ENCODE measurements around the gene BMPR1A. TPM values are rescaled to one million over a fixed set of nuclear protein-coding genes. Genes with fewer than 3 reads are reported as not detected.
"Not testable (repeated sequence)": the region's sequence is repeated elsewhere in the genome, so short reads cannot be mapped to it uniquely, and the experiment has no call there.

Gene BMPR1A
- total RNA-seq, 6 experiments from 2014 or later, result 41.9 to 50.5 (median 46.6) TPM

DNA sequence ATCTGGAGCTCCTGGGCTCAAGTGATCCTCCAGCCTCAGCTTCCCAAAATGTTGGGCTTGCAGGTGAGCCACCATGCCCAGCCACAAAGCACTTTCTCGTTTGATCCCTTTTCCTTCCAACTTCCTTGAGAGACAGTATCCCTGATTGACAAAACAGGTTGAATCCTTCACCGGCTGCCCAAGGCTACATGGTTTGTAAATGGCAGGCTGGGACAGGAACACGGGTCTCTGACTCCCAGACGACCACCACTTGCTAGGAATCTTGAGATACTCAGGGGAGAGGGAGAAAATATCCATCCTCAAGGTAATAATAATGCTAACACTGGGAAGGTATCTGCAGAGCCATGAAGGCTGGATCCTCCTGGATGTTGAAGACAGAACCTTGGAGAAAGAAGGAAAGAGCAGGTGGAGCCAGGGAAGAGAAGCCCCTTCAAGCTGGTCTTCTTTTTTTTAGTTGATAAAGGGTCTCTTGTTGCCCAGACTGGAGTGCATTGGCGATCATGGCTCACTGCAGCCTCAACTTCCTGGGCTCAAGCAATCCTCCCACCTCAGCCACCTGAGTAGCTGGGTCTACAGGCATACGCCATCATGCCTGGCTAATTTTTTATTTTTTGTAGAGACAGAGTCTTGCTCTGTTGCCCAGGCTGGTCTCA is 181.2 kb downstream of the BMPR1A start:
- DNase-seq, result no peak
- TF ChIP-seq, protein P1, sequence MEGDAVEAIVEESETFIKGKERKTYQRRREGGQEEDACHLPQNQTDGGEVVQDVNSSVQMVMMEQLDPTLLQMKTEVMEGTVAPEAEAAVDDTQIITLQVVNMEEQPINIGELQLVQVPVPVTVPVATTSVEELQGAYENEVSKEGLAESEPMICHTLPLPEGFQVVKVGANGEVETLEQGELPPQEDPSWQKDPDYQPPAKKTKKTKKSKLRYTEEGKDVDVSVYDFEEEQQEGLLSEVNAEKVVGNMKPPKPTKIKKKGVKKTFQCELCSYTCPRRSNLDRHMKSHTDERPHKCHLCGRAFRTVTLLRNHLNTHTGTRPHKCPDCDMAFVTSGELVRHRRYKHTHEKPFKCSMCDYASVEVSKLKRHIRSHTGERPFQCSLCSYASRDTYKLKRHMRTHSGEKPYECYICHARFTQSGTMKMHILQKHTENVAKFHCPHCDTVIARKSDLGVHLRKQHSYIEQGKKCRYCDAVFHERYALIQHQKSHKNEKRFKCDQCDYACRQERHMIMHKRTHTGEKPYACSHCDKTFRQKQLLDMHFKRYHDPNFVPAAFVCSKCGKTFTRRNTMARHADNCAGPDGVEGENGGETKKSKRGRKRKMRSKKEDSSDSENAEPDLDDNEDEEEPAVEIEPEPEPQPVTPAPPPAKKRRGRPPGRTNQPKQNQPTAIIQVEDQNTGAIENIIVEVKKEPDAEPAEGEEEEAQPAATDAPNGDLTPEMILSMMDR (IDR thresholded peaks at IDR 0.05), result no peak
- Mint-ChIP-seq H3K27ac (no peak overlapping the region), H3K4me1 (ENCODE audit: low read depth) (peaks cover 23% of the 10 kb centered on the region), H3K9me3 (no peaks in the 10 kb centered on the region), H3K36me3 (ENCODE audit: low read depth) (no peaks in the 10 kb centered on the region), H3K27me3 (ENCODE audit: insufficient read depth) (peaks cover 4% of the 10 kb centered on the region; the same call in 1 of the 2 replicates), H3K4me3 (peak overlapping the region; percentile 27; the same call in 1 of the 2 replicates)

DNA sequence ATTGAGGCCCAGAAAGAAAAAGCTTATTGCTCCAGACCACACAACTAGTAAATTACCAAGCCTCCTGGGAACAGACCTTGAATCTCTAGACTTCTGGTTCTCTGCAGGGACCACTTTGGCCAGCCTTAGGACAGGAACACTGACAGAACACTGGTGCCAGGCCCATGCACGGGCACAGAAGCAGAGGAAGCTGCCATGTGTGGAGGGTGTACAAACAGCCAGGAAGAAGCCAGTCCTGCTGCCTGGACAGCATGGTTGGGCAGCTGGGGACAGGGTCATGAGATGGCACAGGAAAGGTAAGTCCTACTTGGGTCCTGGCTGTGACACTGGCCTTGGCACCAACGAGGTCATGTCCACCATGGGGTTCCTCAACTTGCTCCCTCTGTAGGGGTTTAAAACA is 181.8 kb downstream of the BMPR1A start:
- TF ChIP-seq, protein P1 (IDR thresholded peaks at IDR 0.05), result no peak
- Mint-ChIP-seq H3K9me3 (no peaks in the 10 kb centered on the region), H3K4me3 (no peak overlapping the region), H3K4me1 (ENCODE audit: low read depth) (peaks cover 23% of the 10 kb centered on the region), H3K27me3 (ENCODE audit: insufficient read depth) (peaks cover 4% of the 10 kb centered on the region; the same call in 1 of the 2 replicates), H3K27ac (no peak overlapping the region), H3K36me3 (ENCODE audit: low read depth) (0 out of 2 replicates have a peak, but pooled peaks cover 2% of the 10 kb centered on the region)
- no peak for DNase-seq

DNA sequence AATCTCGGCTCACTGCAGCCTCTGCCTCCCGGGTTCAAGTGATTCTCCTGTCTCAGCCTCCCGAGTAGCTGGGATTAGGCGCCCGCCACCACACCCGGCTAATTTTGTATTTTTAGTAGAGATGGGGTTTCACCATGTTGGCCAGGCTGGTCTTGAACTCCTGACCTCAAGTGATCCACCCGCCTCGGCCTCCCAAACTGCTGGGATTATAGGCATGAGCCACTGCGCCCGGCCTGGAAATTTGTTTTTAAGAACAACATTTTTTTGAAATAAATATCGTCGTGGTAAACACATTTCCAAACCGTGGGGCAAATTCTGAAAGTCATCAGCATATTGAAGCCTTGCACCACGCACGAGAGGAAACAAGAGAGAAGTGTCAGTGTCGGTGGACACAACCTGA is 183.7 kb downstream of the BMPR1A start:
- H3K4me1 Mint-ChIP-seq (ENCODE audit: low read depth), result peaks cover 31% of the 10 kb centered on the region
- not testable (repeated sequence) for H3K36me3 Mint-ChIP-seq (ENCODE audit: low read depth); DNase-seq; H3K27me3 Mint-ChIP-seq (ENCODE audit: insufficient read depth); H3K27ac Mint-ChIP-seq; H3K9me3 Mint-ChIP-seq; H3K4me3 Mint-ChIP-seq

DNA sequence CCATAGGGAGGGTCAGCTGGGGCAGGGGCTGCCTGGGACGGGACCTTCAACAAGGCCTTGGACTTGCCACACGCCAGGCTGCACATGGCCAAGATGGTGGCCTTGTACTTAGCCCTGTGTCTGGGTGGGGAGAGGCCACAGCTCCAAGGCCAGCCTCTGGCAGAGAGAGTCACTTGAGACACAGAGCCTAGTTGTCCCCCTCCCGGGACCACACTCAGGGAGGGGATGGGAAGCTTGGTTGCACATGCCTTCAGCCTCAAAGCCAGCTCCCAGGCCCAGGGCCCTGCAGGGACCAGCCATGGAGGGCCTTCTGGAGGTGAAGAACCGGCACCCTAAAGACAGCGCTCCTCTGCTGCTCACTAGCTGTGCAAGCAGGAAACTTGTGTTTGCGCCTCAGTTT is 184.3 kb downstream of the BMPR1A start:
- H3K4me1 Mint-ChIP-seq (ENCODE audit: low read depth), result peaks cover 31% of the 10 kb centered on the region
- peaks cover 4% of the 10 kb centered on the region; the same call in 1 of the 2 replicates for H3K27me3 Mint-ChIP-seq (ENCODE audit: insufficient read depth)
- no peaks in the 10 kb centered on the region for H3K9me3 Mint-ChIP-seq
- no peak overlapping the region for H3K4me3 Mint-ChIP-seq
- no peak overlapping the region for H3K27ac Mint-ChIP-seq
- 0 out of 2 replicates have a peak, but pooled peaks cover 4% of the 10 kb centered on the region for H3K36me3 Mint-ChIP-seq (ENCODE audit: low read depth)
- no peak for DNase-seq
- TF ChIP-seq, protein P1 (IDR thresholded peaks at IDR 0.05), result no peak

GRCh38 chr10:86941426-86941825 is 185.0 kb downstream of the BMPR1A start:
- H3K4me3 Mint-ChIP-seq, result no peak overlapping the region
- peaks cover 4% of the 10 kb centered on the region; the same call in 1 of the 2 replicates for H3K27me3 Mint-ChIP-seq (ENCODE audit: insufficient read depth)
- TF ChIP-seq, protein P1 (IDR thresholded peaks at IDR 0.05), result no peak
- no peaks in the 10 kb centered on the region for H3K9me3 Mint-ChIP-seq
- no peak overlapping the region for H3K27ac Mint-ChIP-seq
- no peak for DNase-seq
- peaks cover 25% of the 10 kb centered on the region for H3K4me1 Mint-ChIP-seq (ENCODE audit: low read depth)
- 0 out of 2 replicates have a peak, but pooled peaks cover 4% of the 10 kb centered on the region for H3K36me3 Mint-ChIP-seq (ENCODE audit: low read depth)

GRCh38 chr10:86941991-86942421 is 185.6 kb downstream of the BMPR1A start:
- Mint-ChIP-seq H3K27me3 (ENCODE audit: insufficient read depth) (peaks cover 7% of the 10 kb centered on the region), H3K4me1 (ENCODE audit: low read depth) (peaks cover 19% of the 10 kb centered on the region), H3K36me3 (ENCODE audit: low read depth) (0 out of 2 replicates have a peak, but pooled peaks cover 4% of the 10 kb centered on the region), H3K9me3 (no peaks in the 10 kb centered on the region), H3K4me3 (no peak overlapping the region), H3K27ac (no peak overlapping the region)
- TF ChIP-seq, protein P1 (IDR thresholded peaks at IDR 0.05), result no peak
- no peak for DNase-seq
